ENCODE data around the gene ZNF750. TPM values are rescaled to one million over a fixed set of nuclear protein-coding genes. Genes with fewer than 3 reads are reported as not detected.

ZNF750 gene
- total and polyA plus RNA-seq, 4 donors, result 0.02 to 0.08 TPM; not detected in 2

DNA sequence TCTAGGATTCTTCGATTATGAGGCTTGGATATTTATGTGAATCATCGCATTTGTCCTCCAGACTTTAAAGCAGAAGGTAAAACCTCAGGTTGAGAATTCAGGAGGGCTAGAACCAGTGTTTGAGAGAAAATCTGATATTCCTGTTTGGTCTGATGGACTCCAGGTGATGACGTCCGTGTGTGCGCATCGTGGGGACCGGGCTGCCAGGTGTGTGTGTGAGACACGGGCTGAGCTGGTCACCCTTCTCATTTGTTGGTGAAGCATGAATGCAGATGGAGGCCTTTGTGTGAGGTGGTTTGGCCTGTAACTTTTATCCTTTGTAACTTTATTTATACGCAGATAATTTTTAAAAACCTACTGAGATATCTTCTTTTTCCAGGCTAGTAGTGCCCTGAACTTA is 42.8 kb downstream of the ZNF750 start:
- no peak overlapping the region for H3K9ac ChIP-seq (ENCODE audit: low read depth in 1 of 2, low read length in 2 of 2)
- H3K27ac ChIP-seq (ENCODE audit: low read depth in 1 of 2, low read length in 2 of 2), result no peak overlapping the region

More for the DNA sequence above, 42.8 kb downstream of the ZNF750 start:
- Histone ChIP-seq H3K4me1 (ENCODE audit: control insufficient read depth in 4 of 4, insufficient read depth in 4 of 4, low read length in 3 of 4) (no peaks in the 10 kb centered on the region), H3K27me3 (ENCODE audit: control insufficient read depth in 4 of 4, insufficient read depth in 4 of 4, low read length in 3 of 4) (no peaks in the 10 kb centered on the region), H3K4me3 (ENCODE audit: low read depth in 1 of 3, low read length in 3 of 3) (no peak overlapping the region), H3K9me3 (ENCODE audit: control insufficient read depth in 4 of 4, low read length in 3 of 4) (no peaks in the 10 kb centered on the region), H3K36me3 (ENCODE audit: control insufficient read depth in 4 of 4, insufficient read depth in 3 of 4, low read depth in 1 of 4, low read length in 3 of 4) (peaks cover 0 to 6% (median 2%) of the 10 kb centered on the region in 4 donors)
- DNase-seq (ENCODE audit: low spot score), result no peak
- 98% methylated on average over 9 of the region's 9 CpGs for WGBS
- TF ChIP-seq NR2F2 (IDR thresholded peaks at IDR 0.05) (no peak), RXRA (IDR thresholded peaks at IDR 0.05) (no peak), ZBTB33 (IDR thresholded peaks at IDR 0.05) (no peak), YY1 (IDR thresholded peaks at IDR 0.05) (no peak), HNF4A (conservative IDR thresholded peaks at IDR 0.05) (no peak), HNF4G (IDR thresholded peaks at IDR 0.05) (no peak), EGR1 (IDR thresholded peaks at IDR 0.05; ENCODE audit: low read depth in 2 of 2) (no peak), REST (IDR thresholded peaks at IDR 0.05) (no peak), TAF1 (conservative IDR thresholded peaks at IDR 0.05) (no peak), RAD21 (IDR thresholded peaks at IDR 0.05) (no peak), GABPA (IDR thresholded peaks at IDR 0.05 in 1 of 2, conservative IDR thresholded peaks at IDR 0.05 in 1 of 2) (no peak), SP1 (IDR thresholded peaks at IDR 0.05) (no peak), FOXA2 (IDR thresholded peaks at IDR 0.05) (no peak), ATF3 (IDR thresholded peaks at IDR 0.05) (no peak), JUND (IDR thresholded peaks at IDR 0.05) (no peak), CTCF (IDR thresholded peaks at IDR 0.05; ENCODE audit: low read depth, low read length, missing input control) (no peak), FOXA1 (IDR thresholded peaks at IDR 0.05) (no peak)
- TF ChIP-seq, protein P1, sequence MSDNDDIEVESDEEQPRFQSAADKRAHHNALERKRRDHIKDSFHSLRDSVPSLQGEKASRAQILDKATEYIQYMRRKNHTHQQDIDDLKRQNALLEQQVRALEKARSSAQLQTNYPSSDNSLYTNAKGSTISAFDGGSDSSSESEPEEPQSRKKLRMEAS (IDR thresholded peaks at IDR 0.05), result no peak
